GM18498 (cell line): ENCODE results near the gene PHF3.
"Not testable (repeated sequence)": the region's sequence is repeated elsewhere in the genome, so short reads cannot be mapped to it uniquely, and the experiment has no call there.

Experiments
- ATAC-seq: cut with Tn5 transposase; IDR thresholded peaks from one replicate; pipeline ENCODE4 v1.9.1; 2021; ENCODE audit warnings: mild to moderate bottlenecking, moderate library complexity; ENCODE audit not compliant: unreplicated experiment

Gene PHF3

DNA sequence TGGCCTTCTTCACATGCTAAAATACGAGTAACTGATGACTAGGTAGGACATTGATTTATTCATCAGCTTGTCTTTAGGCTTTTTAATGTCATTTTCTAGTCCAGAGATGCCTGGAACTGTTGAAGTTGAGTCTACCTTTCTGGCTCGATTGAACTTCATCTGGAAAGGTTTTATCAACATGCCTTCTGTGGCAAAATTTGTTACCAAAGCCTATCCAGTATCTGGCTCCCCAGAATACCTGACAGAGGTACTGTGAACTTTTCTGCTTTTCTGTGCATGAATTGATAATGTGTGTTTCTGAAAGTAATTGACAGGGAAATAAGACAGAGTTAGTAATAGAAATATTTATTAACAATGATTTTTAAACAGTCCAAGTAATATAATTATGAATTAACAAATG is 71.0 kb downstream of the PHF3 start:
- no peak for ATAC-seq

DNA sequence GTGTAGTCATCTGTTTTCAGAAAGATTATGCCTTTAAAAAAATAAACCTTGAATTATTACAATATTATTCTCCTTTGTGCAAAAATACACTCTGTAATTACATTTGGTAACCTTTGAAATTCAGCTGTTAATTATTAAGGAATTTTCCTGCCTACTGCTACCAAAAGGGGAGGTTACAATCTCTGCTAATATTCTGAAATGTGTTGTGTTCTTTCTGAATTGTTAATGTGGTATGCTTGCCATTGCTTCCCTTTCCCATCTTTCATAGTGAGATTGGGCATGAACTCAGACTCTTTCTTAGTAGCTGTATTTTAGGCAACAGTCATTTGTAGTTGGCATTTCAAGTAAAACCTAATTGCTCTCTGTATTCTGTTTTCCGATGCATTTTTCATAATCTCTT is 73.0 kb downstream of the PHF3 start:
- no peak for ATAC-seq

DNA sequence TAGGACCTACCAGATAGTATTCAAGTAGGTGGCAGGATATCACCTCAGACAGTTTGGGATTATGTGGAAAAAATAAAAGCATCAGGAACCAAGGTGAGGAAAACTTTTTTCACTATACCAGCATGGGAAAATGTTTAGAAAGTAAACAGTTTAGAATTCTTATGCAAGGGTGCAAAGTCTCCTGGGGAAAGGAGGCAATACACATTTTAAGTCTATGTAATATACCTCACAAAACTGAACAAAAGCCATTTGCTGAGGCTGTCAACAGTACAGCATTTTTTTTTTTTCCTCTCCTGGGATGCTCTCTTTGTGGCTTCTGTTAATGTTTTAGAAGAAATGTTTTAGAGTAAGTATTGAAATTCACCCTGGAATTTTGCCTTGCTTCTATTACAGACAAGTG is 73.5 kb downstream of the PHF3 start:
- no peak for ATAC-seq

DNA sequence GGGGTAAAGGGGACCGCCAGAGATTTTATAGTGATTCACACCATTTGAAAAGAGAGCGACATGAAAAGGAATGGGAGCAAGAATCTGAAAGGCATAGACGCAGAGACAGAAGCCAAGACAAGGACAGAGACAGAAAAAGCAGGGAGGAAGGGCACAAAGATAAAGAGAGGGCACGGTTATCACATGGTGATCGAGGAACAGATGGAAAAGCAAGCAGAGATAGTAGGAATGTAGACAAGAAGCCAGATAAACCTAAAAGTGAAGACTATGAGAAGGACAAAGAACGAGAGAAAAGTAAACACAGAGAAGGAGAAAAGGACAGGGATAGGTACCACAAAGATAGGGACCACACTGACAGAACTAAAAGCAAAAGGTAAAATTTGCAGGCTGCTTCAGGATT is 77.7 kb downstream of the PHF3 start:
- ATAC-seq = no peak

DNA sequence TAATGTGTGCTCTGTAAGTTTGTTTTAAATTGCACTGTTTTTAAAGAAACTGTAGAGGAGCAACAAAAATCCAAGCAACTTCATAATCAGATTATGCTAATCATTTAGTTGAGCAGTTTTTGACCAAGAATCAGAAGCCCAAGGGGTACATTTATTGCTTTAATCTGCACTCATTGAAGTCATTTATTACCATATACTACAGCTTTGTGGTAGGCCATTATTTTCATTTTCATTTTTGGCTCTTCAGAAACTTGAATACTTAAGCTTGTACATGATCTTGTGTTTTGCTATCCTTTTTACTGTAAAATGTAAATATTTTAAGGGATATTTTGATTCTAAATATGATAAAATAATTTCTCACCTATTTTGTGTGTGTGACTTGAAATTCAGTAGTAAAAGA is 78.5 kb downstream of the PHF3 start:
- peak; percentile 48 for ATAC-seq

DNA sequence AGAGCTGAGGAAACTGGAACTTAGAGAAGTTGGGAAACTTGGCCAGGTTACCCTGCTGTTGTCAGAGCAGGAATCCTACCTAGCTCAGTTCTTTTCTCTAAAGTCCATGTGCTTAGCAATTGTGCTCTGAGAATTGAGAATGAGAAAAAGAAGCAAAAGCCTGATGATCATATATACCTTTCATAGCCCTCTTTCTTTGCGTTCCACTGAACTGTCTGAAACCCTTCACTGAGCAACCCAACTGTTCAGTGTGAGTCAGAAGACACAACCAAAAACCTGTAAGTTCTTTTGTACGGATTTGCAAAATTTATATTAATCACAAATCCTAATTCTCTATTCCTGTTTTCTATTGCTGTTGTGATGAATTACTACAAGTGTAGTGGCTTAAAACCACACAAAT is 80.6 kb downstream of the PHF3 start:
- peak; percentile 71 for ATAC-seq

DNA sequence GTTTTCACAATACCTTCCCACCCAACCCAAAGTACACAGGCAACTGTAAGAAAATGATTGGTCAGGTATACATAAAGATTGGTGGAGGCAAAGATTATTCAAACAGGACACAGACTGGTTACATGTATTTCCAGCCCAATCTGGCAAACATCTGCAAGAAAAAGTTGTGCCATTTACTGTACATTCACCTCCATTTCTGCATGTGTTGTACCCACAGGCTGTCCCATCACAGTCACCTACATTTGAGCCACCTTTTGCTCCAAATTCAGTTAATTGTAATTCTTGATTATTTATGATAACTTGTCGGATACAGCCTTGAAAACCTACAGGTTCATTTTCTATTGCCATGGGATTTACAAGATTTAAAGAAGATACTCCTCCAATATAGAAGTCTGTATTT is 85.6 kb downstream of the PHF3 start:
- ATAC-seq = no peak

DNA sequence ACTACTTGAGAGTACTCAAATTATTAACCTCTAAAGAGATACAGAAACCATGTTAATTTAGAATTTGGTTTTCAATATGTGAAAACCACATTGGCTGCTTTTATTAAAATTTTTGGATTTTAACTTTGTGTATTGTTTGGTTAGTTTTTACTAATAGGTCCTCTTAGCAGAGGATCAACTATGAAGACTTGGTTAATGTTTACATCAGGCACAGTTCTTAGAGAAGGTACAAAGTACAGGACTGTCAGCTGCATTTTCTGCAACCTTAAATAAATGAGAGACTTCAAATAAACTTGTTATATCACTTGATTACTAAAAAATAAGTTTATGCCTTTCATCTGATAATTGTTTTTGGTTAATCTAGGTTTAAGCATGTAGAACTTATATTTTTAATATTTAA is 89.1 kb downstream of the PHF3 start:
- no peak for ATAC-seq

DNA sequence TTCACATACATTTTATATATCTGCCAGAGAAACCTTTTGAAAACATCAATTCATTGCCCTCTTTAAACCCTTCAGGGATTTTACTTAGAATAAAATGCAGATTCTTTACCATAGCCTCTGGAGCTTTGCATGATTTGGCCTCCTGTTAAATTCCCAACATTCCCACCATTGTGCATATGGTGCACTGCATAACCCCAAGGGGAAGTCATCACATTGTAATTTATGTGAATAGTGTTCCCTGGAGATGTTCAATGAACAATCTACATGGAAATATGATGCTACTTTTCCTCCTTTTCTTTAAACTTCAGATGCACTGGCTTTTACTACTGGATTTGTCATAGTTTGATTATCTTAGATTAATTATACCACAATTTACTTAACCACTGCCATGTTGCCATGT is 94.7 kb downstream of the PHF3 start:
- ATAC-seq = no peak

DNA sequence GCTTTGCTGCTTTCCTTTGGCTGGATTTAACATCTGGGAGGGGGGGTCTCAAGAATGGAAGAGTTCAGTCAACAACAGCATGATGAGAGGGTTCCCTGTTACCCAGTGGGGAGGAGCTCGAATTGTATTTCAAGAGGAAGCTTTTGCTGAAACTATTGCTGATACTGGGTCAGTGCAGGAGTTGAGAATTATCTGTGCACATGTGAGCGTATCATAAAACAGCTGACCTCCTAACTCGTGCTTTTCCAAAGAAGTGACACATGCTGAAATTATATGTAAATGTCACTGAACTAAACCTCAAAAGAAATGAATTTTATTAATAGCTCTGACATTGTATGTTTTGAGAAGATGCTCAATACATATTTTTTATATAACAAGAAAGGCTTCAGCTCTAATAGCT is 96.3 kb downstream of the PHF3 start:
- ATAC-seq = no peak

DNA sequence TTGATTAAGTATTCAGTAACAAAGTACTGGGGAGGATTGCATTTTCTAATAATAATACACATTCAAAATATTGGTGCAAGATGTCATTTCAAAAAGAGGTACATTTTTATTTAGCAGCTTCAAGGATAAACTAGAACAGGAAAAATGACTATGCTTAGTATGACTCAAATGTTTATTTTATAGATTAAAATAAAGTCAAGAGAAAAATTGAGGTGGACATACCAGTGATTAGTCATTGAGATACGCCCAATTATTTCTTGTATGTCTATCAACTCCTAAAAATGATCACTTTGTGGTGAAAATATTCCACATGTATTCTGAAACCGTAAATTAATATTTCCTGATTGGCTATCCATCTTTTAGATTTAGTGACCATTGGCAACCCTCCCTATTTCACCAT is 96.7 kb downstream of the PHF3 start:
- ATAC-seq = no peak

DNA sequence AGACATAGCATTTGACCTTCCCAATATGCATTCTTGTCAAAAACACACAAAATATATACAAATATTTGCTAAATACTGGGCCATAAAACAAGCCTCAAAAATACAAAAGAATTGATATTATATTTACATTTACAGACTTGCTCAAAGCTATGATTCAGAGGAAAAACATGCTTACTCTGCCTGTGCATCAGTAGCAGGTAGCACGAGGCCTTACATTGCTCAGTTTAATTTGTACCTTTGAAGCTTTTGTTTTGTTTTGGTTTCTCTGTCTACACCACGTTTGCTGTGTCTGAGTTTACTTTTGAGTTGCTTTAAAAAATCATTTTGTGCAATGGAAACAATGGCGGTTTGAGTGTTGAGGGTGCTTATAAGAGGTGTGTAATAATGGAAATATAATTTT is 99.3 kb downstream of the PHF3 start:
- ATAC-seq = no peak

DNA sequence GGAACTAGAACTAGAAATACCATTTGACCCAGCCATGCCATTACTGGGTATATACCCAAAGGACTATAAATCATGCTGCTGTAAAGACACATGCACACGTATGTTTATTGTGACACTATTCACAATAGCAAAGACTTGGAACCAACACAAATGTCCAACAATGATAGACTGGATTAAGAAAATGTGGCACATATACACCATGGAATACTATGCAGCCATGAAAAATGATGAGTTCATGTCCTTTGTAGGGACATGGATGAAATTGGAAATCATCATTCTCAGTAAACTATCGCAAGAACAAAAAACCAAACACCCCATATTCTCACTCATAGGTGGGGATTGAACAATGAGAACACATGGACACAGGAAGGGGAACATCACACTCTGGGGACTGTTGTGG is 102.6 kb downstream of the PHF3 start:
- not testable (repeated sequence) for ATAC-seq

DNA sequence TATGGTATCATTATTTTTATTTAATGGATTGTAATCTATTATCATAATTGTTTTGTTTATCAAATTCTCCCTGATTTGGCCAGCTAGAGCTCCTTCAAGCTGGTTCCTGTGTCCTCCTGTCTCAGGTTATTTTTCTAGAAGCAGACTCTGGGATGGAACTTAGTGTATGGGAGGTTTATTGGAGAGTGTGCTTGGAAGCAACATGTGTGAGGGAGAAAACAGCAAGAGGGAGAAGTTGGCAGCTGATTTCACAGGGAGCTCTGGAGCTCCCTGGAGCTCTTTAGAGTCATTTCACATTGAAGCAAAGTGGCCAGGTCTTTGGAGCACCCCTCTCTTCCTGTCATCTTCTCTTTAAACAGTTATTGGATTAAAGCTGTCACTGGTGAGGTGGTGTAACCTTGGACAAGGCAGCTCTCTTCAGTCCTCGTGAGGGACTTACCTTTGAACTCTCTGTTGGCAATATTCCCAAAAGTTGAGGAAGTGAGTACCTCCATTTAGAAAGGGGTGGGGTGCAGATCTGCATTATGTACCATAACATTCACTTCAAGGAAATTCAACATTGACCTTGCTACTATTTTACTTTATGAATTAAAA is 103.6 kb downstream of the PHF3 start:
- ATAC-seq = no peak

DNA sequence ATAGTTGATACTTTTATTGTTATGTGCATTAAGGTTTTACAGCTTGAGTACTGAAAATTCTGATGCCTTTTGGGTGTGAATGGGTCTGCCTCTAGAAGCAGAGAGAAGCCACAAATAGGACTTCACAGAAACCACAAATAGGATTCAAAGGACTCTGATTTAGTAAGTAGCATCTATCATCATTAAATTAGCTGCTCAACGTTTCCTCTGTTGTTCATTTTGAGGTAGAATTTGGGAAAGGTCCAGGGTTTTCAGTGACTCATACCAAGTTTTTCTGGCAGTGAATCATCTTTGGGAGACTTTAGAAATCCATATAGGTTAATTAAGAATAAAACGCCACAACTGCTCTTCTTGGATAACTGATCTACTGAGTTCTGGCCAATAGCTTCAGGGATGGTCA is 105.1 kb downstream of the PHF3 start:
- no peak for ATAC-seq

DNA sequence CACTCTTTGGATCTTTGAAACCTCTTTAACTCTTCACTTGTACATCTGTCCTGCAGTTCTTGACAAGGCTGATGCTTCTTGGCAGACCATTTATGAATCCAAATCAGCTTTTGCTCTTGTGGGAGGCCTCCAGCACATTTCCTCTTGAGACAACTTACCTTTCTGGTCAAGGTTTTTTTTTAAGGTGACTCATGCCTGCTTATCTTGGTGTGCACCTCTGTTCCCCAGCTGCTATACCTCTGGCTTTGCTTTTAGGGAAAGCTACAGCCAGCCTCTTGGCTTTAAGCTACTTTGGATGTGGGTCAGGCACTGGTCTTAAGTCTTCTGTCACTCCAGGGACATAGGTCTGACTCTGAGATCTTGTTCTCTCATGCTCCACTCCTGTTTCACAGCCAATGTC is 106.5 kb downstream of the PHF3 start:
- ATAC-seq = no peak

DNA sequence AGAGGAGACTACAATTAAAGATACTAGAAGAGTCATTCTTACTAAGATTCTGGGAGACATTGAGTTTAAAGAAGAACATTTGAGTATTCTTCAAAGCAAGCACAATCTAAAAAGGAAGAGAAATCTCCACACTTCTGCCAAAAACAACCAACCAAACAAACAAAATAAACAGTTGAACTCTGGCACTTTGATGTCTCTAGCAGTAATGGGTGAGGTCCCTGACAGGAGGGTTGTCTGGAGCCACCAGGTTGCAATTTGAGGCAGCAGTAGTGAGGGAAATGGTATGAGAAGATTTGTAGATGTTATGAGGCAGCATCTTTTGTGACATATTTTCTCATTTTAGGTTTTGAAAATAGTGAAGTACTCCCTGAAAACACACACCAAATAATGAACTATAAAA is 108.1 kb downstream of the PHF3 start:
- no peak for ATAC-seq

DNA sequence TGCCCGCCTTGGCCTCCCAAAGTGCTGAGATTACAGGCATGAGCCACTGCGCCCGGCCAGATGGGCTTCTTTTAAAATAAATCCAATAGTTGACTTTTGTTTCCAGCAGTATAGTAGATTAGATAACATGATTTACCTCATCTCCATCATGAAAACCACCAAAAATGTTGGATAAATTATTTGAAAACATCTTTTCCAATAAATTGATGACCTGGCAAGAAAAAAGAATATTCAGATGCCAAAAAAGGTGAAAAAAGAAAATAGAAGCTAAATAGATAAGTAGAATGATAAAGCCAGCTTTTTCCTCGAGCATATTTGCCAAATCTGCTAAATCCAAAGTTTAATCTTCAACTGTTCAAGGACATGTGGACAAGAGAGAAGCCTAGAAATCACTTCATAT is 109.2 kb downstream of the PHF3 start:
- no peak for ATAC-seq

DNA sequence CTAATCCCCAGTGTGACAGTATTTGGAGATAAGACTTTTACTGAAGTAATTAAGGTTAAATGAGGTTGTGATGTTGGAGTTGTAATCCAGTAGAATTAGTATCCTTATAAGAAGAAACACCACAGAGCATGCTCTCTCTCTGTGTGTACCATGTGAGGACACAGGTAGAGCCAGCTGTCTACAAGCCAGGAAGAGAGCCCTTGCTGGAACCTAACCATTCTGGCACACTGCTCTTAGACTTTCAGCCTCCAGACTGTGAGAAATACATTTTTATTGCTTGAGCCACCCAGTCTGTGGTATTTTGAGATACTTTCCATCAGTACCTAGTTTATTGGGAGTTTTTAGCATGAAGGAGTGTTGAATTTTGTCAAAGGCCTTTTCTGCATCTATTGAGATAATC is 110.2 kb downstream of the PHF3 start:
- no peak for ATAC-seq

DNA sequence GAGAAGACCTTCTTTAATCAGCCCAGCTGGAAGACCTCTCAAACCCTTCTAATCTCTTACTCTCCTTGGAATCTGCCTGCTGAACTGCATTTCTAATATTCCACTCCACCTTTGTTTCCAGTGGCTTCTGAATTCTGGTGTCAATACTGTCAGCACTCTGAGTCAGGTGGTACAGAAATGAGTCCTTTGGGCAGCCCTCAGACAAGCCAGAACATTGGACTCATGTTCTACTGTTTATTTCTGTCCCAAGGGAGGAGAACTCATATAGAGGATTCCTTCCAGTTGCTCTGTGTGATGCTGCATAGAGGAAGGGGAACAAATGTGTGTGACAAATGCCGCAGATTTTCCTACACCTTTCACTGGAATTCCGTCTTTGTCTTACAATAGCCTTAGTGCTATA is 114.8 kb downstream of the PHF3 start:
- no peak for ATAC-seq

DNA sequence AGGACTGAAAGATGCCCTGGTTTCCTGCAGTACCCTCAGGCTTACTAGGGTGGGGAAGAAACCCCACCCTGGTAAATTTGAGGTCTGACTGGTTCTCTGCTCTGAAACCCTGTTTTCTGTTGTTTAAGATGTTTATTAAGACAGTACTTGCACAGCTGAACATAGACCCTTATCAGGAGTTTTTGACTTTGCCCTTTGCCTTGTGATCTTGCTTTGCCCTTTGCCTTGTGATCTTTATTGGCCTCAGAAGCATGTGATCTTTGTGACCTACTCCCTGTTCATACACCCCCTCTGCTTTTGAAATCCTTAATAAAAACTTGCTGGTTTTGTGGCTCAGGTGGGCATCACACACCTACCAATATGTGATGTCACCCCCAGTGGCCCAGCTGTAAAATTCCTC is 121.7 kb downstream of the PHF3 start:
- not testable (repeated sequence) for ATAC-seq

DNA sequence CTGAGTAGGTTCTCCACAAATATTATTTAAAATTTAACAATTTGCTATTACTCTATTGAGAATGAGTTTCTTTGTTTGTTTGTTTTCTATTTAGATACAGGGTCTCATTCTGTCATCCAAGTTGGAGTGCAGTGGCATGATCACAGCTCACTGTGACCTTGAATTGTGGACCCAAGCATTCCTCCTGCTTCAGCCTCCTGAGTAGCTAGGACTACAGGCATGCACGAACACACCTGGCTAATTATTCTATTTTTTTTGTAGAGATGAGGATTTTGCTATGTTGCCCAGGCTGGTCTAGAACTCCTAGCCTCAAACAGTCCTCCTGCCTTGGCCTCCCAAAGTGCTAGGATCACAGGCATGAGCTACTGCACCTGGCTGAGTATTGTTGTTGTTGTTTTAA is 122.2 kb downstream of the PHF3 start:
- ATAC-seq = no peak

DNA sequence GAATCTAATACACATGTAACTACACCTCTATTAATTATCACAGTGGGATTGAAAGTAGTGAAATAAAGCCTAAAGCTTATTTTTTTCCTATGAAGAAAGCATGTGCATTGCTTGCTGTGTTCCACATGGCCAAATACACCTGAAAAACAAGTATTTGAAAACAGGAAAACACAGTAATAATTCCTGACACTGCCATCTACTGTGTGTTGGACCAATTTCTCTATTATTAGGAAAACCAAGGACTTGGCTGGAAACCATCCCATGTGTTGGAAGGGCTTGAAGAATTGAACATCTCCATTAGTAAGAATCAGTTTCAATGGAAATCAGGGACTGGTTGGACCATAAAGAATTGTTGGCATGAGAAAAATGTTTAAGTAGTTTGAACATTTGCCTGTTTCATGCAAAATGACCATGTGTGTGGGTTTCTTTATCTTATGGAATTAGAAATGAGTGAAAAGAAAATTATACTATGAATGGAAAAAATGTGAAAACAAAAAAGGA is 124.1 kb downstream of the PHF3 start:
- no peak for ATAC-seq

DNA sequence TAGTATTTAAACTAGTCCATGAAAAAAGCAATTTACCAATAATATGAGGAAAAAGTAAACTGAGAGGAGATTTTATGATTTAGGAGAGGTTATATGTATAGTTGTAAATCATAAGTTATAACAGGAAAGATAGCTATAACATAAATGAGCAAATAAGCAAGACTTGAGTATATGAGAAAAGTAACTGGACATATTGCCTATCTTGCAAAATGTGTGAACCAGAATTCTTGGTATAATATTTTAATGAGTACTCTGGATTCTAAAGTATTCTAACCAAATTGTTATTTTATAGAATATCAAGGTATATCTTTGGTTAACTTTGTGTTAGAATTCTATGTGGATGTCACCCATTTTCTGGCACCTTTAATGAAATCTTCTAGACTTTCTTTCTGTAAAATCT is 124.6 kb downstream of the PHF3 start:
- ATAC-seq = no peak
